HCT116 (cell line): ENCODE measurements around the gene TTLL6.

Experiments used
- ATF3 ChIP-seq: IDR thresholded peaks from 2 replicates; pipeline ENCODE4 v1.6.1; 2012
- CTCF ChIP-seq, 3 experiments: fragments of 200-600 bp in 1 of 3; sonication (generic) in 1 of 3; IDR thresholded peaks in 2 of 3; conservative IDR thresholded peaks in 1 of 3; 2 replicates each; pipeline ENCODE4 v1.5.1; 2012 to 2017; ENCODE audit warnings: low read depth in 2 of 3, low read length in 2 of 3, antibody characterized with exemption in 1 of 3, borderline replicate concordance in 1 of 3, control low read depth in 1 of 3, mild to moderate bottlenecking in 1 of 3, mixed read lengths in 1 of 3, mixed run types in 1 of 3, moderate library complexity in 1 of 3; ENCODE audit not compliant: insufficient read depth in 1 of 3
- EZH2 ChIP-seq: fragments of 200-600 bp; sonication (generic); IDR thresholded peaks from 2 replicates; pipeline ENCODE4 v1.6.1; 2017; ENCODE audit warnings: antibody characterized with exemption, mixed run types
- POLR2A ChIP-seq: IDR thresholded peaks from 2 replicates; pipeline ENCODE4 v1.7.0; 2011; ENCODE audit warnings: borderline replicate concordance; ENCODE audit not compliant: insufficient read depth, insufficient read length; ENCODE audit errors: extremely low read depth
- POLR2AphosphoS5 ChIP-seq: IDR thresholded peaks from 2 replicates; pipeline ENCODE4 v1.6.1; 2011; ENCODE audit warnings: mild to moderate bottlenecking, low read depth, low read length, moderate library complexity
- RAD21 ChIP-seq: IDR thresholded peaks from 2 replicates; pipeline ENCODE4 v1.6.1; 2012; ENCODE audit warnings: low read depth, mild to moderate bottlenecking
- YY1 ChIP-seq: IDR thresholded peaks from 2 replicates; pipeline ENCODE4 v1.6.1; 2011; ENCODE audit warnings: low read length, low read depth, moderate library complexity, mild to moderate bottlenecking; ENCODE audit not compliant: insufficient replicate concordance; ENCODE audit errors: extremely low read depth

- TF ChIP-seq ATF3 (no peak), POLR2A (no peak), EZH2 (no peak), CTCF (IDR thresholded peaks at IDR 0.05 in 2 of 3, conservative IDR thresholded peaks at IDR 0.05 in 1 of 3; ENCODE audit: borderline replicate concordance in 1 of 3, insufficient read depth in 1 of 3, low read depth in 2 of 3, low read length in 2 of 3) (no peak), POLR2AphosphoS5 (no peak), RAD21 (no peak), YY1 (no peak)
Measured at GRCh38 chr17:48720266-48721008, 96.6 kb downstream of the TTLL6 start.
